ENCODE data around the gene NAV2.
"Not testable (repeated sequence)": the region's sequence is repeated elsewhere in the genome, so short reads cannot be mapped to it uniquely, and the experiment has no call there.

Gene NAV2

GRCh38 chr11:19912115-19912957 lies 199.7 kb downstream of the NAV2 start:
- DNase-seq = no peak

DNA sequence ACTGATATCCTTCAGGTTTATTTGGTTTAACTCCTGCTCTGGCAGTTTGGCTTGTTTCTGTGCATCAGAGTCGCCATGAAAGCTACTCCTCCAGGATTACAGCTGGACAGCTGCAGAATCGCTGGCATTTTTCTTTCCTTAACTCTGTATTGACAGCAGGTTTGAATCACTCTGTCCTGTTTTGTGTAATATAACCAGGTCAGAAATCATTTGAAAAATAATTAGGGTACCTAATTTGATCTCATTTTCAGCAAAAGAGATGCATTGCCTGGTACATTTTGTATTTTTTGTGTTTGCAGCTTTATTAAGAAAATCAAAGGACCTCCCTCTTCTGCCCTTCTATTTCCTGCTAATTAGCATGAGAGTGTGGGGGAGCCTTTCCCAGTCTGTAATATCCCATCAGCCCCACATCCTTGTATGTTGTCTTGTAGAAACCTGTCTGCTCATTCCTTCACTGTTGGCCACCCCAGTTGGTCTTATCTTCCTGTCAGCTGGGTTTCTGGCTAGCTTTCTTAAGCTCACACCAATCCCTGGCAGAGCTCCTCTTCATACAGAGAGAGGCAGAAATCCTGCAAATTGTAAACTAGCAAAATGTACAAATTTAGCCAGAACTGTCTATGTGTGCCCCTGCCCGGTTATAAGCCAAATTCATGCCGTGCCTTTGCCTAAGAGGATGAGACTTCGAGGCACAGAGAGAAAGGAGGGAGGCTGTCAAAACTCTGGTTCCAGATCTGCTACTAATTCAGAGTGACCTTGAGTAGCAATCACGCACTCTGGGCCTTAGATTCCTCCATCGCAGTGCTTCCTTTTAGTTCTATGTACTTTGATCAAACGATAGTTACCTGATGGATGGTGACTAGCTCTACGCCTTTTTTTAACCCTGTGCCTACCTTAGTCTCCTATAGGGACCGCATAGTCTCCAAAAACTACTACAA lies 200.6 kb downstream of the NAV2 start:
- DNase-seq = no peak

- DNase-seq = no peak
Measured at GRCh38 chr11:19913893-19914249, 201.2 kb downstream of the NAV2 start.

- DNase-seq = no peak
Measured at GRCh38 chr11:19915808-19916207, 203.2 kb downstream of the NAV2 start.

DNA sequence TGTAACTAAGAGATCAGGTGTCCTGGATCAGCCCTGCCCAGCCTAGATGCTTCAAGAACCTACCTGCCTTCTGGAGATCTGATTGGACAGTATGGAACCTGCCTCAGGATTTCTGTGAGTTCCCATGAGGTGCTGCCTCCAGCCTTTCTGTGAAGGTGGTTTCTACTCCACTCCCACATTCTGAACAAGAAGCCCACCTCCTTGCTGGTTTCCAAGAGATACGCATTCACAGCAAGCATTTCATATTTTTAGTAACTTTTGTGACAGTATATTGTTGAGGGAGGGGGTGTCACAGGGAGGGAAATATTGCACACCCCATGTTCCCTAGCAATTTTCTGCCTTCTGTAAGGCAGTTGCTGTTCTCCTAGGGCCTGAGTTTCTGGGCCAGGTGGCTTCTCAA lies 204.4 kb downstream of the NAV2 start:
- DNase-seq = no peak

DNA sequence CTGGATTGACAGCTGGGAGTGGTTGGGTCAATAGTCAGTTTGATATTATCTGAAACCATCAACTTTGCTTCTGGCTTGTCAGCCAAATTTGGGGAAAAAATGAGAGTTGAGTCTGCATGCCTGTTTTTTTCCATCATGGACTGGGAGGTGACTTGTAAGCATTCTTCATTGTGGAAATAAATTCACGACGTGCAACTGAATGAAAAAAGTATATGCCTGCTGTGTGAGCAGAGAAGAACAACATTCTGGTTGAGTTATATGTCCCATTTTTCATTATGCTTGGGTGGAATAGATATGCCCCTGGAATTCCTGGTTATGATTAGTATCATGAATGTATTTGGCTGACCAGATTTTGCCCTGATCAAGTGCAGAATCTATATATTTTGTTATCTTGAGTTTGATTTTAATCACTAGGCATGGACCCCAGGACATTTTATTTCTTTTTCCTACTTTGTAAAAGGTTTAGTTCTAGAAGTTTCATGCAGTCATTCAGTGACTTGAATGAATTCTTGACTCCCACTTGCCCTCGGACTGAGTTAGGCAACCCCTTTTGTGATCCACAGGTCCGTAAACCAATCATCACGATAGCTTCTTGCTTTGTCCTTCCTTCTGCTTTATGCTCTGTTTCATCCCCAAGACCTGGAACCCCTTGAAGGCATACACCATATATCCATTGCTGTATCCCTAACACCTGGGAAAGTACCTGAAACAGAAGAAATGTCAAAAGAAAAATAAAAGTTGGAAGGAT lies 205.8 kb downstream of the NAV2 start:
- DNase-seq = no peak

GRCh38 chr11:19919050-19919561 lies 206.5 kb downstream of the NAV2 start:
- no peak for DNase-seq

DNA sequence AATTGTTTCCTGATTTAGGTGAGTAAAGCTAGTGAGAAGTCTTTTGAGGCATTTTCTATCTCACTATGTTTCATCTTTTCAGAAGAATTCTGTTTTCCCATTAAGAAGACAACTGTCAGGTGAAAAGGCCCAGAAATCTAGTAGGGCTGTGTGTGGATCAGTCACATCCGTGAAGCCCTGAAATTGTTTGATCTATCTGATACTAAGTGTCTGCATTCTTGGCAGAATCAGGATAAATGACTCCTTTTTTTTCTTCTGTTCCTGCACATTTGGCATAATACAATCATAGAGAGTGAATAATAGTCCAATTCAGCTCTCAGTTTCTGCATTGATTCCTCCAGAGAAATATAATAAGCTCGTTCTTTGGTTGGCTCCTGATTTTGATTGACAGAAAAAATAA lies 208.3 kb downstream of the NAV2 start:
- no peak for DNase-seq

DNA sequence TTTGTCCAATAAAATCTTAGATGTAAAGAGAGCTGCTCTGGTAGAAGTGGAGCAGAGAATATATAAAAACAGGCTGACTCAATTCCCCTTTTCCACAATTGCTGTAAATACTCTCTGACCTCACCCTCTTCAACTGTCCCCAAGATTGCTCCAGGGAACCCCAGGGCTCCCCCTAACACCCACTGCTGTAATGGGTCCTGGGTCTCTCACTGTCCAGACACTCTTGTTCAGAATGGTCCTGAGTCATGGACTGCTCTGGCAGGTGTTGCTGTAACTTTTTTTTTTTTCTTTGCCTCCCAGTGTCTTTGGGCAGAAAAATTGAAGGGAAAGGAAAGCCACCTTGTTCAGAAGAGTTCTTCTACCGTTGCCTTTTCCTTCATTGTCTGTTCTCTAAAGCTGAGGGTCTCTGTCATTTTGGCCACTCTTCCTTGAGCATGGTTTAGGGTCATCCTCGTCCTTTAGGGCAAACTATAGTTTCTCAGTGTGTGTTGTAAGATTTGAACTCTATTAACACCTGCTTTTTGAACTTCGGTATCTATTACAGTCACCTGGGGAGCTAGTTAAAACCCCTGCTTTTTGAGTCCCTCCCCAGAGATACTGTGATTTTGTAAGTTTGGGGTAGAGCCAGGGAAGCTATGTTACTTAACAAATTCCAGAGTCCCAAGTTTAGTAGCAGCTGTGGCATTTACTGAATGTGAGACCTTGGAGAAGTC lies 209.5 kb downstream of the NAV2 start:
- no peak for DNase-seq

GRCh38 chr11:19922689-19923035 lies 210.0 kb downstream of the NAV2 start:
- no peak for DNase-seq

DNA sequence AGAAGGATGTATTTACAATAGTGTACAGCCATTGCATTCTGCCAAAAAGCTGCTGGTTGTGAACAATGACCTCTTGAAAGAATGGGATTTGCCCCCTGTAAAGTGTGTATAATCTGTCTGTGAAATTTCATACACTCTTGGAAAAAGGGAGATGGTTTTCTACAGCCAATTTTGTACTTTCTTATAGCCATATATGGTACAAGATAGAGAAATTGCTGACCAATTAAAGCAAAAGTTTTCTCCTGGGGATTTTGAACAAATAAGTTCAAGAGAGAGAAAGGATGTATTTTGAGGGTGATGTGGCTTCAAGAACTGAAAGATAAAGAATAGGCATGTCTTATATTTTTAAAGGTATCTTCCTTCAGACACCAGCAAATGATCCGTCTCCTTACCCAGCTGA lies 211.0 kb downstream of the NAV2 start:
- no peak for DNase-seq

GRCh38 chr11:19924311-19924710 lies 211.7 kb downstream of the NAV2 start:
- no peak for DNase-seq

GRCh38 chr11:19924716-19925115 lies 212.1 kb downstream of the NAV2 start:
- DNase-seq = no peak

- DNase-seq = not testable (repeated sequence)
Measured at GRCh38 chr11:19927403-19927802, 214.8 kb downstream of the NAV2 start.

GRCh38 chr11:19929147-19929546 lies 216.5 kb downstream of the NAV2 start:
- DNase-seq = no peak

DNA sequence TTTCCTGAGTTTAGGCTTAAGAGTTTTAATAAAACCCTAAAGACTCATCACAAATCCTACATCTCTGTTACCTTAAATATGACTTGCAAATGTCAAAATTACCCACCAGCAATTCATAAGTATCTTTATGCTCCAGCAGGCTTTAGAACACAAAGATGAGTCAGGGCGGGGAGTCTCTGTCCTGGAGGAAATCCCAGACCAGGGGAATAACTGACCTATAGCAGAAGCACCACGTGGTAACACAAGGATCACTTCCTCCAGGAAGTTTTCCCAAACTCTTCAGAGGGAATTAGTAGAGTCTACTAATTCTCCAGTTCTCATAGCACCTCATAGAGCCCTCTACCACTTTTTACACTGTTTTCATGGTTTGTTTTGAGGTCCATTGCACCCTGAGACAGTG lies 217.0 kb downstream of the NAV2 start:
- DNase-seq = no peak

- DNase-seq = no peak
Measured at GRCh38 chr11:19931141-19931770, 218.6 kb downstream of the NAV2 start.

DNA sequence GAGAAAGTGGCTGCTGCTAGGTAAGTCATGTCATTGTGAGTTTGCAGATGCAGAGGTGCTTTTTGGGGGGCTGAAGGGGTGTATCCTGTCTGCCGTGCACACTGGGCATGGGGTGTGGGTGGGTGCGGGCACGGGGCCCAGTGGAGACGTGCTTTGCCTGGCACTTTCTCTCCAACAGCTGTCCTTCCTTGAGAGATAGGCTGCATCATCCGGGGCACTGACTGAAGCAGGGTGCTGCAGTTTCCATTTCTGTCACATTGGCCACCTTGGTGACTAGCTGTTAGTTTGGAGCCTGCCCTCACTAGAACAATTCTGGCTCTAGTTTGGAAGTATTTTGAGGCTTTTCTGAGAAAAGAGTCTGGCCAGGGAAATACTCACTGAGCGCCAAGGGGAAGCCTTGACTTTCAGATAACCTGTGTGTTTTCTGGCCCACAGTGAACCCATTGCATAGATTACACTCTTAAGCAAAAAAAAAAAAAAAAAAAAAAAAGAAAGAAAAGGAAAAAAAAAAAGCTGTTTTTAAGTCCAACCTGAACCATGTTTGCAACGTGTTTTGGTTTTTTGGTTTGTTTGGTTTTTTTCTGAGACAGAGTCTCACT lies 219.2 kb downstream of the NAV2 start:
- no peak for DNase-seq

DNA sequence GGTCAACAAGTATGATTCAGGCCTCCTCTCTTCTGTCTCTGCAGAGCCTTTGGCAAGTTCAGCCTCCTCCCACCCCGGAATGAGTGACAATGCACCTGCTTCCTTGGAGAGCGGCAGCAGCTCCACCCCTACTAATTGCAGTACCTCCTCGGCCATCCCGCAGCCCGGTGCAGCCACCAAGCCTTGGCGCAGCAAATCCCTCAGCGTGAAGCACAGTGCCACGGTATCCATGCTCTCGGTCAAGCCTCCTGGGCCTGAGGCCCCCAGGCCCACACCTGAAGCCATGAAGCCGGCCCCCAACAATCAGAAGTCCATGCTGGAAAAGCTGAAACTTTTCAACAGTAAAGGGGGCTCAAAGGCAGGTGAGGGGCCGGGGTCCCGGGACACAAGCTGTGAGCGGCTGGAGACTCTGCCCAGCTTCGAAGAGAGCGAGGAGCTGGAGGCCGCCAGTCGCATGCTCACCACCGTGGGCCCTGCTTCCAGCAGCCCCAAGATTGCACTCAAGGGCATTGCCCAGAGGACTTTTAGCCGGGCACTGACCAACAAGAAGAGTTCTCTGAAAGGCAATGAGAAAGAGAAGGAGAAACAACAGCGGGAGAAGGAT lies 220.6 kb downstream of the NAV2 start:
- DNase-seq = no peak

DNA sequence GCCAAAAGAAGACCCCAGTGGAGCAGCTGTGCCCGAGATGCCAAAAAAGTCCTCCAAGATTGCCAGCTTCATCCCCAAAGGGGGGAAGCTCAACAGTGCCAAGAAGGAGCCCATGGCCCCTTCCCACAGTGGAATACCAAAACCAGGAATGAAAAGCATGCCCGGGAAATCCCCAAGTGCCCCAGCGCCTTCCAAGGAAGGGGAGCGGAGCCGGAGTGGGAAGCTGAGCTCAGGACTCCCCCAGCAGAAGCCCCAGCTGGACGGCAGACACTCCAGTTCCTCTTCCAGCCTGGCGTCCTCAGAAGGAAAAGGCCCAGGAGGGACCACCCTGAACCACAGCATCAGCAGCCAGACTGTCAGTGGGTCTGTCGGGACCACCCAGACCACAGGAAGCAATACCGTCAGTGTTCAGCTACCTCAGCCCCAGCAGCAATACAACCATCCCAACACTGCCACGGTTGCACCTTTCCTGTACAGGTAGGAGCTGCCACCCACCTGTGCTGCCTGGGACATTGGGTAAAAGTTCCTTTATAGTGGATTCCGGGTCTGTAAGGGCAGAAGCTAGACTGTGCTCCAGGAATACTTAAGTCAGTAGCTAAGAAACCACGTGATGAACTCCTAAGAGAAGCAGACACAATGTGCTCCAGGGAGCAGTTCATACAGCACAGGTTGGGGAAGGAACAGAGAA lies 221.3 kb downstream of the NAV2 start:
- DNase-seq = no peak

Data from NCI-H2171 (cell line).